ENCODE data around the gene CTXN1.

DNA sequence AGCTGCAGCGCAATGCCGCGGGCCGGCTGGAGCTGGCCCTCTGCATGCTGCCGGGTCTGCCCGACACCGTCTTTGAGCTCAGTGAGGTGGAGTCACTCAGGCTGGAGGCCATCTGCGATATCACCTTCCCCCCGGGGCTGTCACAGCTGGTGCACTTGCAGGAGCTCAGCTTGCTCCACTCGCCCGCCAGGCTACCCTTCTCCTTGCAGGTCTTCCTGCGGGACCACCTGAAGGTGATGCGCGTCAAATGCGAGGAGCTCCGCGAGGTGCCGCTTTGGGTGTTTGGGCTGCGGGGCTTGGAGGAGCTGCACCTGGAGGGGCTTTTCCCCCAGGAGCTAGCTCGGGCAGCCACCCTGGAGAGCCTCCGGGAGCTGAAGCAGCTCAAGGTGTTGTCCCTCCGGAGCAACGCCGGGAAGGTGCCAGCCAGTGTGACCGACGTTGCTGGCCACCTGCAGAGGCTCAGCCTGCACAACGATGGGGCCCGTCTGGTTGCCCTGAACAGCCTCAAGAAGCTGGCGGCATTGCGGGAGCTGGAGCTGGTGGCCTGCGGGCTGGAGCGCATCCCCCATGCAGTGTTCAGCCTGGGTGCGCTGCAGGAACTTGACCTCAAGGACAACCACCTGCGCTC is 26.1 kb downstream of the CTXN1 start:
- no peak for TF ChIP-seq EP300 (IDR thresholded peaks at IDR 0.05)
- no peak for TF ChIP-seq CTCF (IDR thresholded peaks at IDR 0.05)
- no peak for TF ChIP-seq POLR2A (IDR thresholded peaks at IDR 0.05)
